K562 (cell line): ENCODE results near the gene NADK.

Experiments used
- POLR2A ChIP-seq: fragments of 450-650 bp; conservative IDR thresholded peaks from 2 replicates; pipeline ENCODE4 v1.6.1; 2016
- ZNF239 ChIP-seq: fragments of 250-450 bp; sonication (Bioruptor Pico); IDR thresholded peaks from 2 replicates; pipeline ENCODE4 v1.4.0; 2020; ENCODE audit warnings: mild to moderate bottlenecking
- ZNF253 ChIP-seq: fragments of 250-450 bp; sonication (Bioruptor Pico); conservative IDR thresholded peaks from 2 replicates; pipeline ENCODE4 v1.6.1; 2021; ENCODE audit warnings: mild to moderate bottlenecking
- TF ChIP-seq, protein P1 (sequence below): fragments of 450-650 bp; IDR thresholded peaks from 2 replicates; pipeline ENCODE4 v1.6.1; 2016; ENCODE audit warnings: borderline replicate concordance
- TF ChIP-seq, protein P2 (sequence below): sonication (generic); formaldehyde crosslinking; IDR thresholded peaks from 2 replicates; pipeline ENCODE4 v1.8.1; 2022; ENCODE audit warnings: missing genetic modification reagents
- TF ChIP-seq, protein P3 (sequence below): sonication (generic); formaldehyde crosslinking; IDR thresholded peaks from 2 replicates; pipeline ENCODE4 v1.8.0; 2023; ENCODE audit warnings: mild to moderate bottlenecking, missing genetic modification reagents

DNA sequence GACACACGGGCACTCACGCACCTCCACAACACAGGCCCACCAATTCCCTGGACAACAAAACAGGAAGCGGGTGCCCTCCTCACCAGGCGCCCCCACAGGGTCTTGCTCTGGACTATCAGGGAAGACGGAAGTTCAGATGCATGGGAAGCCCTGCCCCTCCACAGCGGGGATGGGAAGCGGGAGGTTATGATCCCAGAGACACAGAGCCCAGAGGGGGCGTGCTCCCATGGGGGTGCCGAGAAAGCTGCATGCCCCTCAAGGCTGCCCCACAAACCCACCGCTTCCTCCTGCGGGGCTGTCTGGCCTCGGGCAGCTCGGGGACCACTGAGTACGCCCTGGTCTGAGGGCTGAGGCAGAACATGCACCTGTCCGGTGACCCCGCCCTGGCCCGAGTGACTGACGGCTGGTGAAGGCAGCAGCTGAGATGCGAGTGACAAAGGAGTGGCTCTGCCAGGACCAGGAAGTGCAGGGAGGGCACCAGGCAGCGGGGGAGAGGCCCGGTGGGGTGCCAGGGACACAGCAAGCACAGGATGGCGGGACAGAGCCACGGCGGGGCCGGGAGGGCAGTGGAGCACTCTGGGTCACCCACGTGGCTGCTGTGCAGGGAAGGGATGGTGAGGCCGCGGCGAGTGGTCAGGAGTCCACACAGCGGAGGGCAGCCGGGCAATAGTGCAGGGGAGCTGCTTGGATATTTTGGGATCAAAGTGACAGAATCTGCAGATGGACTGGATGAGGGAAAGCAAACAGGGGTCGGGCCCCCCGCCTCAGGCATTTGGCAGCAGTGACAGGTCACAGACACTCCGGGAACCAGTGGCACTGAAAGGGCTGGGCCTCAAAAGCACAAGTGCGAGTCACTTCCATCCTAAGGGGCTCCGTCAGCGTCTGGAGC lies 18.6 kb downstream of the NADK start:
- TF ChIP-seq, protein P1, sequence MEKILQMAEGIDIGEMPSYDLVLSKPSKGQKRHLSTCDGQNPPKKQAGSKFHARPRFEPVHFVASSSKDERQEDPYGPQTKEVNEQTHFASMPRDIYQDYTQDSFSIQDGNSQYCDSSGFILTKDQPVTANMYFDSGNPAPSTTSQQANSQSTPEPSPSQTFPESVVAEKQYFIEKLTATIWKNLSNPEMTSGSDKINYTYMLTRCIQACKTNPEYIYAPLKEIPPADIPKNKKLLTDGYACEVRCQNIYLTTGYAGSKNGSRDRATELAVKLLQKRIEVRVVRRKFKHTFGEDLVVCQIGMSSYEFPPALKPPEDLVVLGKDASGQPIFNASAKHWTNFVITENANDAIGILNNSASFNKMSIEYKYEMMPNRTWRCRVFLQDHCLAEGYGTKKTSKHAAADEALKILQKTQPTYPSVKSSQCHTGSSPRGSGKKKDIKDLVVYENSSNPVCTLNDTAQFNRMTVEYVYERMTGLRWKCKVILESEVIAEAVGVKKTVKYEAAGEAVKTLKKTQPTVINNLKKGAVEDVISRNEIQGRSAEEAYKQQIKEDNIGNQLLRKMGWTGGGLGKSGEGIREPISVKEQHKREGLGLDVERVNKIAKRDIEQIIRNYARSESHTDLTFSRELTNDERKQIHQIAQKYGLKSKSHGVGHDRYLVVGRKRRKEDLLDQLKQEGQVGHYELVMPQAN: no peak
- TF ChIP-seq, protein P2, sequence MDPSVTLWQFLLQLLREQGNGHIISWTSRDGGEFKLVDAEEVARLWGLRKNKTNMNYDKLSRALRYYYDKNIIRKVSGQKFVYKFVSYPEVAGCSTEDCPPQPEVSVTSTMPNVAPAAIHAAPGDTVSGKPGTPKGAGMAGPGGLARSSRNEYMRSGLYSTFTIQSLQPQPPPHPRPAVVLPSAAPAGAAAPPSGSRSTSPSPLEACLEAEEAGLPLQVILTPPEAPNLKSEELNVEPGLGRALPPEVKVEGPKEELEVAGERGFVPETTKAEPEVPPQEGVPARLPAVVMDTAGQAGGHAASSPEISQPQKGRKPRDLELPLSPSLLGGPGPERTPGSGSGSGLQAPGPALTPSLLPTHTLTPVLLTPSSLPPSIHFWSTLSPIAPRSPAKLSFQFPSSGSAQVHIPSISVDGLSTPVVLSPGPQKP (CRISPR knock-in tag): no peak
- TF ChIP-seq POLR2A: no peak
- no peak for TF ChIP-seq ZNF253
- no peak for TF ChIP-seq ZNF239 (CRISPR knock-in tag)
- TF ChIP-seq, protein P3, sequence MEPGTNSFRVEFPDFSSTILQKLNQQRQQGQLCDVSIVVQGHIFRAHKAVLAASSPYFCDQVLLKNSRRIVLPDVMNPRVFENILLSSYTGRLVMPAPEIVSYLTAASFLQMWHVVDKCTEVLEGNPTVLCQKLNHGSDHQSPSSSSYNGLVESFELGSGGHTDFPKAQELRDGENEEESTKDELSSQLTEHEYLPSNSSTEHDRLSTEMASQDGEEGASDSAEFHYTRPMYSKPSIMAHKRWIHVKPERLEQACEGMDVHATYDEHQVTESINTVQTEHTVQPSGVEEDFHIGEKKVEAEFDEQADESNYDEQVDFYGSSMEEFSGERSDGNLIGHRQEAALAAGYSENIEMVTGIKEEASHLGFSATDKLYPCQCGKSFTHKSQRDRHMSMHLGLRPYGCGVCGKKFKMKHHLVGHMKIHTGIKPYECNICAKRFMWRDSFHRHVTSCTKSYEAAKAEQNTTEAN (CRISPR knock-in tag): no peak
